NOMO-1 treated with DMSO at 0.1 percent for 48 hours (cell line): ENCODE data around the gene BAX.

Source experiments
- DNase-seq: peaks from one replicate; lab custom pipeline; 2025; ENCODE audit not compliant: unreplicated experiment; lab: John Stamatoyannopoulos, UW

The BAX gene

GRCh38 chr19:49010453-49010852 is 55.8 kb downstream of the BAX start:
- DNase-seq = no peak

DNA sequence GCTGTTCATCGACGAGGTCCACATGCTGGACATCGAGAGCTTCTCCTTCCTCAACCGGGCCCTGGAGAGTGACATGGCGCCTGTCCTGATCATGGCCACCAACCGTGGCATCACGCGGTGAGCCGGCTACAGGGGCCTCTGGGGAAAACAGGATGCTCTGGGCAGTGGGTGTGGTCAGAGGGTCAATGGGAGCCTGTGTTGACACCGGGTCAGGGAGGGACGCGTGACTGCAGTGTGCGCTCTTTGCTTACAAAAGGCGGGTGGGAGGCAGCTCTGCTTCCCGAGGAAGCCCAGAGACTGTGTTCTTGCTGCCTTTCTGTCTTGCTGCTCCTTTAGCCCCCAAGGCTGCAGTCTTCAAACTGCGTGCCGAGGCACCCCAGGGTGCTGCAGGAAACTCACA is 56.5 kb downstream of the BAX start:
- DNase-seq = no peak
